CD4-positive, alpha-beta T cell (primary cell): Measurements from ENCODE around the gene IL16. TPM values are rescaled to one million over a fixed set of nuclear protein-coding genes. Genes with fewer than 3 reads are reported as not detected.

ENCODE experiments used
- ATAC-seq: fragments of 200-7000 bp; cut with Tn5 transposase; one replicate; pipeline ENCODE4 v1.10.0; 2022; ENCODE audit warnings: mild to moderate bottlenecking; ENCODE audit not compliant: poor library complexity
- CTCF ChIA-PET: fragments of 350-600 bp; sonication (Branson Sonifier 250); formaldehyde crosslinking; loops from one replicate; lab custom pipeline; 2021; ENCODE audit warnings: antibody characterized with exemption, inconsistent platforms; lab: Charles Lee
- POLR2A ChIA-PET: fragments of 350-600 bp; sonication (Branson Sonifier 250); formaldehyde crosslinking; loops from one replicate; lab custom pipeline; 2021; ENCODE audit warnings: antibody characterized with exemption, inconsistent platforms; lab: Charles Lee
- DNase-seq, 14 experiments: peaks; one replicate each; pipeline ENCODE4 v3.0.0-alpha.2; 2013 to 2020; ENCODE audit warnings: mixed read lengths in 2 of 14
- H3K27ac ChIP-seq, 2 donors: one replicate each; pipeline versions ENCODE4 v1.5.1 to v1.7.0; 2013; ENCODE audit warnings: low read length in 2 of 2, low read depth in 1 of 2, mild to moderate bottlenecking in 1 of 2
- H3K27me3 ChIP-seq, 2 experiments: 1 replicate in 1 of 2; 2 replicates in 1 of 2; pipeline versions ENCODE4 v1.6.1 to v1.7.0; 2013; ENCODE audit warnings: low read length in 2 of 2, control low read depth in 1 of 2, mild to moderate bottlenecking in 1 of 2, moderate library complexity in 1 of 2; ENCODE audit not compliant: insufficient read depth in 2 of 2, control insufficient read depth in 1 of 2
- H3K36me3 ChIP-seq: one replicate; pipeline ENCODE4 v1.6.1; 2013; ENCODE audit warnings: low read length, control low read depth; ENCODE audit not compliant: insufficient read depth
- H3K4me1 ChIP-seq: one replicate; pipeline ENCODE4 v1.6.1; 2013; ENCODE audit warnings: low read length, control low read depth; ENCODE audit not compliant: insufficient read depth
- H3K4me3 ChIP-seq: one replicate; pipeline ENCODE4 v1.5.1; 2013; ENCODE audit warnings: mild to moderate bottlenecking, low read length, moderate library complexity
- H3K9me3 ChIP-seq, 2 experiments: 1 replicate in 1 of 2; 2 replicates in 1 of 2; pipeline versions ENCODE4 v1.6.1 to v1.7.0; 2013; ENCODE audit warnings: low read length in 2 of 2, mild to moderate bottlenecking in 2 of 2, control low read depth in 1 of 2, moderate library complexity in 1 of 2; ENCODE audit not compliant: control insufficient read depth in 1 of 2, insufficient read depth in 1 of 2
- H3K27ac Mint-ChIP-seq: one replicate; pipeline ENCODE4 v1.8.0; 2020; ENCODE audit warnings: mixed read lengths
- H3K27me3 Mint-ChIP-seq: one replicate; pipeline ENCODE4 v1.8.0; 2021; ENCODE audit warnings: mixed read lengths
- H3K36me3 Mint-ChIP-seq: one replicate; pipeline ENCODE4 v1.8.0; 2021; ENCODE audit warnings: low read depth, mixed read lengths
- H3K4me1 Mint-ChIP-seq: one replicate; pipeline ENCODE4 v1.8.0; 2021; ENCODE audit warnings: low read depth, mixed read lengths
- H3K4me3 Mint-ChIP-seq: one replicate; pipeline ENCODE4 v1.8.0; 2020; ENCODE audit warnings: mild to moderate bottlenecking, mixed read lengths
- H3K9me3 Mint-ChIP-seq: one replicate; pipeline ENCODE4 v1.8.0; 2020; ENCODE audit warnings: mixed read lengths
- CTCF ChIP-seq: fragments of 200-600 bp; IDR thresholded peaks from one replicate; pipeline ENCODE4 v1.8.0; 2022; ENCODE audit warnings: antibody characterized with exemption, mild to moderate bottlenecking
- intact Hi-C, 2 experiments: fragments of 100-400 bp; cut with DNase I in 1 of 2; cut with micrococcal nuclease in 1 of 2; formaldehyde crosslinking; loops; one replicate each; pipeline versions ENCODE4 v1.15.1 to v1.9.0; 2023 to 2025; cut with DNase I, micrococcal nuclease
- total RNA-seq, 174 experiments: library from RNA in 2 of 174; stranded (reverse) in 2 of 174; gene quantifications; one replicate each; pipeline ENCODE4 v1.2.3 and lab custom pipeline; 2021 to 2026

IL16 gene
- total RNA-seq, 2 experiments from 2014 or later, result 164 to 168 TPM

GRCh38 chr15:81213982-81214381 lies 17.3 kb downstream of the IL16 start:
- ChIA-PET POLR2A (no interaction called here), CTCF (no interaction called here)
- Mint-ChIP-seq H3K27ac (no peak overlapping the region), H3K4me1 (no peaks in the 10 kb centered on the region), H3K4me3 (no peak overlapping the region), H3K36me3 (no peaks in the 10 kb centered on the region), H3K9me3 (peaks cover 4% of the 10 kb centered on the region), H3K27me3 (peaks cover 7% of the 10 kb centered on the region)
- no peak overlapping the region for H3K4me3 ChIP-seq
- DNase-seq, result no peak
- no peaks in the 10 kb centered on the region for H3K4me1 ChIP-seq
- intact Hi-C loops, result no loop called here
- H3K27me3 ChIP-seq, result peaks cover 0 to 7% of the 10 kb centered on the region in 2 experiments
- no peak for TF ChIP-seq CTCF
- H3K27ac ChIP-seq, result no peak overlapping the region
- ATAC-seq, result no peak
- H3K36me3 ChIP-seq, result no peaks in the 10 kb centered on the region
- H3K9me3 ChIP-seq, result peaks cover 10 to 21% of the 10 kb centered on the region in 2 experiments

- no peak for TF ChIP-seq CTCF
- no peaks in the 10 kb centered on the region for H3K36me3 ChIP-seq
- H3K4me1 ChIP-seq, result no peaks in the 10 kb centered on the region
- H3K9me3 ChIP-seq, result peaks cover 10 to 21% of the 10 kb centered on the region in 2 experiments
- H3K36me3 Mint-ChIP-seq, result no peaks in the 10 kb centered on the region
- intact Hi-C loops, result no loop called here
- no peak overlapping the region for H3K27ac Mint-ChIP-seq
- peaks cover 4% of the 10 kb centered on the region for H3K9me3 Mint-ChIP-seq
- peaks cover 7% of the 10 kb centered on the region for H3K27me3 Mint-ChIP-seq
- CTCF ChIA-PET, result no interaction called here
- no peak overlapping the region for H3K4me3 Mint-ChIP-seq
- no peaks in the 10 kb centered on the region for H3K4me1 Mint-ChIP-seq
- ATAC-seq (no peak), DNase-seq (no peak)
- POLR2A ChIA-PET, result no interaction called here
- no peak overlapping the region for H3K4me3 ChIP-seq
- H3K27me3 ChIP-seq, result peaks cover 0 to 7% of the 10 kb centered on the region in 2 experiments
- H3K27ac ChIP-seq, result no peak overlapping the region
Observed at GRCh38 chr15:81215531-81215930, 18.9 kb downstream of the IL16 start.

GRCh38 chr15:81215983-81216382 lies 19.3 kb downstream of the IL16 start:
- CTCF ChIA-PET, result no interaction called here

More at GRCh38 chr15:81215983-81216382, 19.3 kb downstream of the IL16 start:
- peaks cover 4% of the 10 kb centered on the region for H3K9me3 Mint-ChIP-seq
- Histone ChIP-seq H3K9me3 (peaks cover 10 to 21% of the 10 kb centered on the region in 2 experiments), H3K4me1 (no peaks in the 10 kb centered on the region), H3K4me3 (no peak overlapping the region), H3K27me3 (peaks cover 0 to 7% of the 10 kb centered on the region in 2 experiments), H3K36me3 (no peaks in the 10 kb centered on the region), H3K27ac (no peak overlapping the region)
- H3K36me3 Mint-ChIP-seq, result no peaks in the 10 kb centered on the region
- TF ChIP-seq CTCF, result no peak
- no peaks in the 10 kb centered on the region for H3K4me1 Mint-ChIP-seq
- no peak overlapping the region for H3K4me3 Mint-ChIP-seq
- no peak overlapping the region for H3K27ac Mint-ChIP-seq
- ATAC-seq, result no peak
- POLR2A ChIA-PET, result no interaction called here
- DNase-seq, result no peak
- intact Hi-C loops, result no loop called here
- peaks cover 3% of the 10 kb centered on the region for H3K27me3 Mint-ChIP-seq
